ENCODE data around the gene FNDC3B. TPM values are rescaled to one million over a fixed set of nuclear protein-coding genes. Genes with fewer than 3 reads are reported as not detected.
"Not testable (repeated sequence)": the region's sequence is repeated elsewhere in the genome, so short reads cannot be mapped to it uniquely, and the experiment has no call there.

FNDC3B gene
- total RNA-seq, 5 donors from 2014 or later (not counting 1 experiment from before 2014, with no cell fraction given), result 18.1 to 46.5 (median 23.5) TPM

DNA sequence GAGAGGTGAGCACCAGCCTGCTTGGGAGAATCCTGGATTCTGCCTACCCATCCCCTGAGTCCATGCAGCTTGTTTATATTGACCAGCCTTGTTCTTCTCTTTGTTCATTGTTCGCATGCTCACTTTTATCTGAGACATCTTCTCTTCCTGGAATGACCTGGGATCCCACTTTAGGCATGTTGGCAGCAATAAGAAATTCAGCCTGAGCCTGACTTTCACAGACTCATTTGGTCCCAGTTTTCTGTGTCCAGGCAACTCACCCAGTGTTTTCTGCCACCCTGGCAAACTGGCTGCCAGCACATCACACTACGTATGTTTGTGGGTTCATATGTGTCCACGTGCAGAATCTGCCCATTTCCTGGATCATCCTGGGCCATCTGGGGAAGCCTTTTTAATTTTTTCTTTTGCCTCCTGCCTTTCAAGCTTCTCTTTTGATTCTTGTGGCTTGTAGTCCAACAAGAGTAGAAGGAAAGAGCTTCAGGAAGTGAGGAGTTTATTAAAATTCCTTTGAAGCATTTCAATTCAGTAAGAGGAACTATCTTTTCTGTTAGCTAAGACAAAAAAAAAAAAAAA, 199.9 kb downstream of the FNDC3B start:
- Histone ChIP-seq H3K9me3 (no peaks in the 10 kb centered on the region), H3K36me3 (ENCODE audit: control insufficient read depth in 2 of 2, extremely low read depth in 1 of 2, insufficient read depth in 1 of 2, low read length in 1 of 2) (peaks cover 0 to 11% of the 10 kb centered on the region in 2 donors), H3K27ac (ENCODE audit: low read length) (no peak overlapping the region), H3K27me3 (replicated peaks in 1 of 2; ENCODE audit: control insufficient read depth in 2 of 2, extremely low read depth in 1 of 2, insufficient read depth in 2 of 2, low read length in 1 of 2) (no peaks in the 10 kb centered on the region), H3K4me1 (ENCODE audit: control insufficient read depth in 1 of 2, extremely low read depth in 1 of 2, insufficient read depth in 2 of 2, low read length in 2 of 2) (peaks cover 0 to 1% of the 10 kb centered on the region in 2 experiments), H3K4me3 (ENCODE audit: control insufficient read depth in 1 of 2, extremely low read depth in 1 of 2, low read length in 1 of 2) (no peak overlapping the region)
- WGBS (ENCODE audit: insufficient coverage), result 89% methylated on average over 1 of the region's 3 CpGs
- ATAC-seq (replicated peaks in 1 of 4) (no peak), DNase-seq (no peak)
- Mint-ChIP-seq H3K4me3 (no peak overlapping the region), H3K9me3 (peaks cover 15 to 25% (median 19%) of the 10 kb centered on the region in 3 donors), H3K4me1 (peaks cover 16 to 20% (median 18%) of the 10 kb centered on the region in 3 donors), H3K36me3 (peaks cover 56% of the 10 kb centered on the region), H3K27ac (no peak overlapping the region), H3K27me3 (no peaks in the 10 kb centered on the region)
- ChIA-PET CTCF (interaction anchor here in 1 of 2 donors (0.6 kb wide), 1 partner anchor 95 kb away, joined by 6 read pairs; no protein-coding TSS in a partner anchor), POLR2A (interaction anchor here (0.6 to 1.0 kb wide), 3 partner anchors 22 to 226 kb away, joined by 5 read pairs; no protein-coding TSS in a partner anchor)

- ATAC-seq (replicated peaks in 1 of 4) (no peak), DNase-seq (no peak)
- Histone ChIP-seq H3K27me3 (replicated peaks in 1 of 2; ENCODE audit: control insufficient read depth in 2 of 2, extremely low read depth in 1 of 2, insufficient read depth in 2 of 2, low read length in 1 of 2) (no peaks in the 10 kb centered on the region), H3K36me3 (ENCODE audit: control insufficient read depth in 2 of 2, extremely low read depth in 1 of 2, insufficient read depth in 1 of 2, low read length in 1 of 2) (peaks cover 0 to 11% of the 10 kb centered on the region in 2 donors), H3K27ac (ENCODE audit: low read length) (no peak overlapping the region), H3K9me3 (no peaks in the 10 kb centered on the region), H3K4me1 (ENCODE audit: control insufficient read depth in 1 of 2, extremely low read depth in 1 of 2, insufficient read depth in 2 of 2, low read length in 2 of 2) (peaks cover 0 to 2% of the 10 kb centered on the region in 2 experiments), H3K4me3 (ENCODE audit: control insufficient read depth in 1 of 2, extremely low read depth in 1 of 2, low read length in 1 of 2) (no peak overlapping the region)
- CTCF ChIA-PET, result no interaction called here
- no CpG with 5 or more reads among the region's 1 CpG for WGBS (ENCODE audit: insufficient coverage)
- Mint-ChIP-seq H3K9me3 (peaks cover 15 to 25% (median 19%) of the 10 kb centered on the region in 3 donors), H3K4me3 (no peak overlapping the region), H3K27me3 (no peaks in the 10 kb centered on the region), H3K27ac (no peak overlapping the region), H3K4me1 (peaks cover 15 to 26% (median 24%) of the 10 kb centered on the region in 3 donors), H3K36me3 (peaks cover 51% of the 10 kb centered on the region)
- POLR2A ChIA-PET, result interaction anchor here in 1 of 2 donors (0.5 kb wide), 1 partner anchor 69 kb away, joined by 3 read pairs; no protein-coding TSS in a partner anchor
These were observed 202.0 kb downstream of the FNDC3B start for GRCh38 chr3:172241405-172241804.

GRCh38 chr3:172242471-172242870, 203.1 kb downstream of the FNDC3B start:
- DNase-seq; H3K27ac Mint-ChIP-seq; H3K9me3 ChIP-seq; H3K27me3 Mint-ChIP-seq; H3K27ac ChIP-seq (ENCODE audit: low read length); ATAC-seq (replicated peaks in 1 of 4); H3K4me1 ChIP-seq (ENCODE audit: control insufficient read depth in 1 of 2, extremely low read depth in 1 of 2, insufficient read depth in 2 of 2, low read length in 2 of 2); H3K4me3 Mint-ChIP-seq; H3K27me3 ChIP-seq (replicated peaks in 1 of 2; ENCODE audit: control insufficient read depth in 2 of 2, extremely low read depth in 1 of 2, insufficient read depth in 2 of 2, low read length in 1 of 2); POLR2A ChIA-PET: not testable (repeated sequence)
- Histone ChIP-seq H3K4me3 (ENCODE audit: control insufficient read depth in 1 of 2, extremely low read depth in 1 of 2, low read length in 1 of 2) (peak overlapping the region in 1 of 2 donors; percentile 6), H3K36me3 (ENCODE audit: control insufficient read depth in 2 of 2, extremely low read depth in 1 of 2, insufficient read depth in 1 of 2, low read length in 1 of 2) (peaks cover under 1 to 11% of the 10 kb centered on the region in 2 donors)
- Mint-ChIP-seq H3K9me3 (peaks cover 15 to 25% (median 19%) of the 10 kb centered on the region in 3 donors), H3K36me3 (peaks cover 53% of the 10 kb centered on the region), H3K4me1 (peaks cover 16 to 26% (median 26%) of the 10 kb centered on the region in 3 donors)
- CTCF ChIA-PET, result interaction anchor here in 1 of 2 donors (0.5 kb wide), 1 partner anchor 144 kb away, joined by 3 read pairs; no protein-coding TSS in a partner anchor
- 100% methylated on average over 2 of the region's 3 CpGs for WGBS (ENCODE audit: insufficient coverage)

GRCh38 chr3:172243376-172243775, 204.0 kb downstream of the FNDC3B start:
- DNase-seq; H3K4me3 ChIP-seq (ENCODE audit: control insufficient read depth in 1 of 2, extremely low read depth in 1 of 2, low read length in 1 of 2); H3K4me1 ChIP-seq (ENCODE audit: control insufficient read depth in 1 of 2, extremely low read depth in 1 of 2, insufficient read depth in 2 of 2, low read length in 2 of 2); H3K9me3 ChIP-seq; H3K27ac Mint-ChIP-seq; H3K27me3 Mint-ChIP-seq; POLR2A ChIA-PET; H3K27ac ChIP-seq (ENCODE audit: low read length); CTCF ChIA-PET; H3K27me3 ChIP-seq (replicated peaks in 1 of 2; ENCODE audit: control insufficient read depth in 2 of 2, extremely low read depth in 1 of 2, insufficient read depth in 2 of 2, low read length in 1 of 2); H3K4me3 Mint-ChIP-seq; ATAC-seq (replicated peaks in 1 of 4): not testable (repeated sequence)
- H3K36me3 ChIP-seq (ENCODE audit: control insufficient read depth in 2 of 2, extremely low read depth in 1 of 2, insufficient read depth in 1 of 2, low read length in 1 of 2), result peaks cover 3 to 11% of the 10 kb centered on the region in 2 donors
- whole genome bisulfite sequencing (ENCODE audit: insufficient coverage), result no CpG with 5 or more reads among the region's 3 CpGs
- Mint-ChIP-seq H3K4me1 (peaks cover 17 to 26% (median 22%) of the 10 kb centered on the region in 3 donors), H3K36me3 (peaks cover 60% of the 10 kb centered on the region), H3K9me3 (peaks cover 15 to 25% (median 19%) of the 10 kb centered on the region in 3 donors)

DNA sequence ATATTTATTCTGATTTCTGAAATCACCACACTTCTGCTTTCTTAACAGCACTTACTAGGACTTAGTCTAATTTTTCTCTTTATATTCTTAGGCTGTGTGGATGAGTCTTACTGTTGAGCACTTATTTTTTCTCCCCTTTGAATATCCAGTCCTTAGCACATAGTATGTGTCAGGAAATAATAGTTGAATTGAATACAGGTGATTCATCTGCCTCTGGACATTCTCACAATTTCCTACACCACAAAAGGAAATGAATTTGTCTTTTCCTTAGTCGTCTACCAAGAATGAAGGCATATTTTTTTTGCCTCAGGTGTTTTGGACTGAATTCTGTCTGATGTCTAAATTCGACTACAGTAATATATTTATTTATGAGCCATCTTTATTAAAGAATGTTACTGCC, 204.6 kb downstream of the FNDC3B start:
- Mint-ChIP-seq H3K36me3 (peaks cover 56% of the 10 kb centered on the region), H3K4me3 (no peak overlapping the region), H3K9me3 (peaks cover 15 to 25% (median 19%) of the 10 kb centered on the region in 3 donors), H3K4me1 (peaks cover 14 to 26% (median 22%) of the 10 kb centered on the region in 3 donors), H3K27me3 (no peaks in the 10 kb centered on the region), H3K27ac (no peak overlapping the region)
- Histone ChIP-seq H3K4me3 (ENCODE audit: control insufficient read depth in 1 of 2, extremely low read depth in 1 of 2, low read length in 1 of 2) (no peak overlapping the region), H3K4me1 (ENCODE audit: control insufficient read depth in 1 of 2, extremely low read depth in 1 of 2, insufficient read depth in 2 of 2, low read length in 2 of 2) (peaks cover 0 to 2% of the 10 kb centered on the region in 2 experiments), H3K27ac (ENCODE audit: low read length) (no peak overlapping the region), H3K9me3 (no peaks in the 10 kb centered on the region), H3K36me3 (ENCODE audit: control insufficient read depth in 2 of 2, extremely low read depth in 1 of 2, insufficient read depth in 1 of 2, low read length in 1 of 2) (peaks cover 3 to 11% of the 10 kb centered on the region in 2 donors), H3K27me3 (replicated peaks in 1 of 2; ENCODE audit: control insufficient read depth in 2 of 2, extremely low read depth in 1 of 2, insufficient read depth in 2 of 2, low read length in 1 of 2) (no peaks in the 10 kb centered on the region)
- ChIA-PET CTCF (interaction anchor here in 1 of 2 donors (0.7 kb wide), 1 partner anchor 17 kb away, joined by 6 read pairs; no protein-coding TSS in a partner anchor), POLR2A (no interaction called here)
- no peak for ATAC-seq (replicated peaks in 1 of 4)
- no CpG with 5 or more reads among the region's 2 CpGs for WGBS (ENCODE audit: insufficient coverage)
- no peak for DNase-seq

DNA sequence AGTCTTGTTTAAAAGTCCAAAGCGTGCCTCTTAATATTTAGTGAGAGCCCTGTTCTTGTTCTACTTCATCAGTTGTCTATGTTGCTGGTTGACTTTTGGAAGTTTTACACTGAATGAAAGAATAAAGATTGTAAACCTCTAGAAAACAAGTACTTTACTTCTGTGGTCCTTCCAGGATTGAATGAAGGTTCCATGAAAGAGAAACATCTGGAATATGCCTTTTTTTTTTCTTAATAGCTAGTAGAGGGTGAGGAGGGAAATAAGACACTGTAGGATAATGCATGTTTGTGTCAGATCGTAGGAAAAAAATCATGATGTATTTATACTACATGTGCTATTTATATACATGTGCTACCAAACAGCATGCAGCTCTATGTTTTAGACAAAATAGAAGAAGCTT, 205.9 kb downstream of the FNDC3B start:
- Histone ChIP-seq H3K27me3 (replicated peaks in 1 of 2; ENCODE audit: control insufficient read depth in 2 of 2, extremely low read depth in 1 of 2, insufficient read depth in 2 of 2, low read length in 1 of 2) (no peaks in the 10 kb centered on the region), H3K36me3 (ENCODE audit: control insufficient read depth in 2 of 2, extremely low read depth in 1 of 2, insufficient read depth in 1 of 2, low read length in 1 of 2) (peaks cover 3 to 11% of the 10 kb centered on the region in 2 donors), H3K4me3 (ENCODE audit: control insufficient read depth in 1 of 2, extremely low read depth in 1 of 2, low read length in 1 of 2) (no peak overlapping the region), H3K27ac (ENCODE audit: low read length) (no peak overlapping the region), H3K4me1 (ENCODE audit: control insufficient read depth in 1 of 2, extremely low read depth in 1 of 2, insufficient read depth in 2 of 2, low read length in 2 of 2) (peaks cover 0 to 2% of the 10 kb centered on the region in 2 experiments), H3K9me3 (no peaks in the 10 kb centered on the region)
- no CpG with 5 or more reads among the region's 2 CpGs for WGBS (ENCODE audit: insufficient coverage)
- CTCF ChIA-PET, result interaction anchor here (0.6 to 1.1 kb wide), 3 partner anchors 24 to 411 kb away, joined by 3 read pairs; no protein-coding TSS in a partner anchor
- ATAC-seq (replicated peaks in 1 of 4) (no peak), DNase-seq (no peak)
- Mint-ChIP-seq H3K27ac (no peak overlapping the region), H3K4me3 (no peak overlapping the region), H3K36me3 (peaks cover 51% of the 10 kb centered on the region), H3K9me3 (peaks cover 15 to 25% (median 19%) of the 10 kb centered on the region in 3 donors), H3K27me3 (no peaks in the 10 kb centered on the region), H3K4me1 (peaks cover 11 to 26% (median 19%) of the 10 kb centered on the region in 3 donors)
- POLR2A ChIA-PET, result no interaction called here

Data from T-cell (primary cell).